Pancreas (tissue), 10 donors: Measurements from ENCODE around the gene PDE4B. TPM values are rescaled to one million over a fixed set of nuclear protein-coding genes. Genes with fewer than 3 reads are reported as not detected.
A peak's percentile ranks its signal among the peaks of the same experiment; 100 is the strongest.

Experiments
- ATAC-seq, 4 donors: fragments of 200-7000 bp; cut with Tn5 transposase; one replicate each; pipeline versions ENCODE4 v1.8.0 to v1.9.1; 2020; ENCODE audit warnings: mild to moderate bottlenecking in 4 of 4, moderate library complexity in 4 of 4
- DNase-seq, 6 donors: peaks; one replicate each; pipeline ENCODE4 v3.0.0-alpha.2; 2020
- FAIRE-seq: peaks from 2 replicates; lab custom pipeline; 2012; peaks lifted over from hg19 to GRCh38; lab: Jason Lieb, UNC
- H3K27ac ChIP-seq, 4 donors: fragments of 200-600 bp; sonication (generic); 1 replicate in 3 of 4; 2 replicates in 1 of 4; pipeline versions ENCODE4 v1.5.0 to v1.8.0; 2020
- H3K27me3 ChIP-seq, 4 donors: fragments of 200-600 bp; one replicate each; pipeline ENCODE4 v1.8.0; 2021
- H3K36me3 ChIP-seq, 3 donors: fragments of 200-600 bp; sonication (generic) in 1 of 3; one replicate each; pipeline versions ENCODE4 v1.5.0 to v1.8.0; 2020 to 2021
- H3K4me1 ChIP-seq, 3 donors: fragments of 200-600 bp; one replicate each; pipeline ENCODE4 v1.8.0; 2021
- H3K4me3 ChIP-seq, 4 donors: fragments of 200-600 bp; sonication (generic) in 2 of 4; one replicate each; pipeline versions ENCODE4 v1.5.0 to v1.8.0; 2020 to 2021
- H3K9me3 ChIP-seq, 4 donors: fragments of 200-600 bp; one replicate each; pipeline ENCODE4 v1.8.0; 2021
- CTCF ChIP-seq, 4 donors: fragments of 200-600 bp; sonication (generic) in 3 of 4; IDR thresholded peaks; one replicate each; pipeline versions ENCODE4 v1.5.0 to v1.8.0; 2021; ENCODE audit warnings: antibody characterized with exemption in 4 of 4
- WGBS, 2 donors: extraction: QIAGEN DNeasy Blood & Tissue Kit; methylation state at CpG; one replicate each; pipeline ENCODE4 v1.1.7; 2013; 5-methylcytosine and 5-hydroxymethylcytosine counted together
- intact Hi-C, 3 donors: fragments of 100-400 bp; cut with DNase I; formaldehyde crosslinking; loops; one replicate each; pipeline versions ENCODE4 v1.11.1 to v1.14.2; 2022
- polyA plus RNA-seq, 2 donors: library from polyadenylated mRNA; stranded (reverse); fragments of 200-250 nt; gene quantifications; one replicate each; pipeline ENCODE4 v1.2.3, GENCODE V29; 2013
- total RNA-seq, 6 donors: library from RNA; stranded (reverse); fragmentation: NEBNext Ultra II Directional in 4 of 6; extraction: Animal tissue kit (Norgen Biotek cat#: 25700) in 4 of 6; gene quantifications; one replicate each; pipeline versions ENCODE4 v1.2.1 to v1.2.4, GENCODE V29; 2021 to 2023
- donor health status: healthy with polysubstance abuse.
- donor health status: DM: no; HTN: no; CAD: no; lungs with moderate emphysema.
- donor health status: DM: no; HTN: no; CAD: no.
- donor health status: control.
- donor health status: control.
- donor health status: Bipolar disorder and iron deficiency.
- donor health status: DM: yes; HTN: yes; CAD: no.
- donor health status: DM: no; HTN: no; CAD: no.
- donor health status: DM: no; HTN: no; CAD: no.
- donor health status: DM: yes; HTN: yes; CAD: no.

PDE4B gene
- total and polyA plus RNA-seq, 8 donors, result 0.23 to 3.7 (median 0.92) TPM

- H3K27me3 ChIP-seq, result no peaks in the 10 kb centered on the region
- FAIRE-seq (no peak), DNase-seq (no peak), ATAC-seq (no peak)
- no peaks in the 10 kb centered on the region for H3K4me1 ChIP-seq
- no peaks in the 10 kb centered on the region for H3K9me3 ChIP-seq
- intact Hi-C loops, result no loop called here
- no peaks in the 10 kb centered on the region for H3K36me3 ChIP-seq
- no peak overlapping the region for H3K4me3 ChIP-seq
- TF ChIP-seq CTCF (IDR thresholded peaks at IDR 0.05), result no peak
- no peak overlapping the region for H3K27ac ChIP-seq
- 89 to 97% methylated on average over 2 of the region's 2 CpGs for WGBS, 2 donors
Measured at GRCh38 chr1:66227966-66228365, 435.3 kb downstream of the PDE4B start.

DNA sequence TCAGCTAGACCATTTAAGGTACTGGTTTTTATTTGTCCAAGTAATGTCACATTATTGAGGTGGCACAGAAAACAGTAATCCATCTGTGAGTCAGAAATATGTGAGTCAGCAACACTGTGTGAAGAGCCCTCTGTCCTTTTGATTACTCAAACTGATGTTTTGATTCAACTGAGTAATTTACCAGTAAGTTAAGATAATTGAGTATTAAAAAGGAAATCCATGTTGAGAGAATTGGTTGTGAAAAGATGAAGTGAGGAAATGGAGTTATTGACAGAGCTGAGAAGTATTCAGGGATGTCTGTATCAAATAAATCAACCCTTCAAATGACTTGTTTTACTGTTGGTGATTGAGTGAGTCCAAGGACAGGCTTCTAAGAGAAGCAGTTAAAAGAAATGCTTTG, 438.5 kb downstream of the PDE4B start:
- intact Hi-C loops, result no loop called here
- no peak for DNase-seq
- peak in 1 of 4 donors; percentile 63 for ATAC-seq
- no peak for FAIRE-seq
- Histone ChIP-seq H3K4me3 (no peak overlapping the region), H3K27me3 (no peaks in the 10 kb centered on the region), H3K36me3 (no peaks in the 10 kb centered on the region), H3K27ac (no peak overlapping the region), H3K4me1 (no peaks in the 10 kb centered on the region), H3K9me3 (no peaks in the 10 kb centered on the region)
- TF ChIP-seq CTCF (IDR thresholded peaks at IDR 0.05), result no peak

- FAIRE-seq (no peak), DNase-seq (no peak), ATAC-seq (no peak)
- H3K4me1 ChIP-seq, result no peaks in the 10 kb centered on the region
- no peak overlapping the region for H3K4me3 ChIP-seq
- no peak overlapping the region for H3K27ac ChIP-seq
- no peaks in the 10 kb centered on the region for H3K9me3 ChIP-seq
- no peaks in the 10 kb centered on the region for H3K36me3 ChIP-seq
- no peak for TF ChIP-seq CTCF (IDR thresholded peaks at IDR 0.05)
- 53 to 64% methylated on average over 5 of the region's 5 CpGs for WGBS, 2 donors
- H3K27me3 ChIP-seq, result peaks cover 0 to 4% (median under 1%) of the 10 kb centered on the region in 4 donors
- intact Hi-C loops, result no loop called here
Measured at GRCh38 chr1:66231681-66232463, 439.2 kb downstream of the PDE4B start.

DNA sequence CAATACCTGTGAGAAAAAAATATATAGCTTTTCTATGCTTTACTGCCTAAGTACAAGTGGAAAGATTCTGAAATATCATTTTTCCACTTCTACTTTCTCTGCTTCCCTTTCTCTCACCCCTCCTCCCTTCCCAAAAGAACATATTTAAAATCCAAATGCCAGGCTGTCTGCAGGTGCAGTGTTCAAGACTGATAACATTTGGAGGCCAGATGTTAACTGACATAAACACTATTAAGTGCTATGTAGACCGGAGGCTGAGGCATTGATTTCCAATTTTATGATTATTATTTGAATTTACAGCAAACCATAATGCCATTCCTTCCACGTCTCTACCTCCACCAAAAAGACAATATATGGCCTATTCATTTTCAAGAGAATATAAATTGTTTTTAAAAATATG, 444.3 kb downstream of the PDE4B start:
- intact Hi-C loops, result no loop called here
- H3K36me3 ChIP-seq, result no peaks in the 10 kb centered on the region

More for the DNA sequence above, 444.3 kb downstream of the PDE4B start:
- DNase-seq, result no peak
- Histone ChIP-seq H3K27ac (no peak overlapping the region), H3K4me3 (no peak overlapping the region), H3K9me3 (no peaks in the 10 kb centered on the region), H3K4me1 (no peaks in the 10 kb centered on the region), H3K27me3 (peaks cover 0 to 10% (median 3%) of the 10 kb centered on the region in 4 donors)
- ATAC-seq, result no peak
- WGBS, 2 donors, result 42% methylated on average over 2 of the region's 2 CpGs
- no peak for FAIRE-seq
- TF ChIP-seq CTCF (IDR thresholded peaks at IDR 0.05), result no peak
